HCT116 (cell line): ENCODE measurements around the gene NPPC. TPM values are rescaled to one million over a fixed set of nuclear protein-coding genes. Genes with fewer than 3 reads are reported as not detected.

Experiments
- ATAC-seq: fragments of 200-7000 bp; cut with Tn5 transposase; 2 replicates; pipeline ENCODE4 v1.9.1; 2020; ENCODE audit warnings: mild to moderate bottlenecking, moderate library complexity
- BruUV-seq: library from RNA; stranded (reverse); fragments of 400-500 nt; replicated peaks from 2 replicates; lab custom pipeline; 2021; lab: Mats Ljungman, UMichigan
- CTCF ChIA-PET: fragments of 300-600 bp; sonication (Branson Sonifier 250); formaldehyde crosslinking; loops from one replicate; lab custom pipeline; 2021; ENCODE audit warnings: antibody characterized with exemption; lab: Charles Lee
- POLR2A ChIA-PET: fragments of 300-600, 350-600 bp; sonication (Branson Sonifier 250); formaldehyde crosslinking; loops from one replicate; lab custom pipeline; 2021; ENCODE audit warnings: antibody characterized with exemption; lab: Charles Lee
- RAD21 ChIA-PET, 2 experiments: fragments of 300-600 bp; sonication (Branson Sonifier 250); formaldehyde crosslinking; loops; one replicate each; lab custom pipeline; 2023; ENCODE audit warnings: low total read pairs in 2 of 2; ENCODE audit not compliant: uncharacterized antibody in 2 of 2, unreplicated experiment in 2 of 2, low non-redundant PET in 1 of 2; lab: Charles Lee
- DNase-seq: peaks from one replicate; pipeline ENCODE4 v3.0.0-alpha.2; 2010; ENCODE audit warnings: low read depth, low spot score
- H2AFZ ChIP-seq: fragments of 200-600 bp; shearing (Covaris generic), sonication (generic); 2 replicates; pipeline ENCODE4 v1.6.1; 2017; ENCODE audit warnings: low read depth, mixed run types, mixed read lengths, antibody characterized with exemption, low read length; ENCODE audit not compliant: poor library complexity, severe bottlenecking
- H3K27ac ChIP-seq: 2 replicates; pipeline ENCODE4 v1.5.1; 2012; ENCODE audit warnings: low read depth, low read length
- H3K27me3 ChIP-seq: fragments of 200-600 bp; sonication (generic); 2 replicates; pipeline ENCODE4 v1.6.1; 2016; ENCODE audit warnings: mixed run types, low read length, mixed read lengths; ENCODE audit not compliant: insufficient read depth
- H3K36me3 ChIP-seq, 2 experiments: fragments of 200-500 bp in 1 of 2; fragments of 200-600 bp in 1 of 2; sonication (Bioruptor generic) in 1 of 2; sonication (generic) in 1 of 2; 2 replicates each; pipeline versions ENCODE4 v1.5.1 to v1.6.1; 2014 to 2016; ENCODE audit warnings: low read length in 2 of 2, inconsistent platforms in 1 of 2, mixed read lengths in 1 of 2, mixed run types in 1 of 2; ENCODE audit not compliant: insufficient read depth in 2 of 2, control insufficient read depth in 1 of 2
- H3K4me1 ChIP-seq, 2 experiments: fragments of 200-600 bp in 1 of 2; sonication (generic) in 1 of 2; 2 replicates each; pipeline versions ENCODE4 v1.5.1 to v1.6.1; 2012 to 2017; ENCODE audit warnings: low read length in 2 of 2, inconsistent platforms in 1 of 2, mild to moderate bottlenecking in 1 of 2, mixed read lengths in 1 of 2, mixed run types in 1 of 2, moderate library complexity in 1 of 2; ENCODE audit not compliant: insufficient read depth in 2 of 2, control insufficient read depth in 1 of 2
- H3K4me2 ChIP-seq: fragments of 200-600 bp; sonication (generic); 2 replicates; pipeline ENCODE4 v1.6.1; 2017; ENCODE audit warnings: mixed run types, low read length, mixed read lengths
- H3K4me3 ChIP-seq, 2 experiments: fragments of 200-600 bp in 1 of 2; sonication (generic) in 1 of 2; replicated peaks in 1 of 2; 2 replicates each; pipeline ENCODE4 v1.5.1; 2011 to 2016; ENCODE audit warnings: low read length in 2 of 2, control low read depth in 1 of 2, low read depth in 1 of 2, mild to moderate bottlenecking in 1 of 2, mixed read lengths in 1 of 2, mixed run types in 1 of 2
- H3K79me2 ChIP-seq: fragments of 200-600 bp; sonication (generic); 2 replicates; pipeline ENCODE4 v1.6.1; 2017; ENCODE audit warnings: mild to moderate bottlenecking, mixed run types, low read length, moderate library complexity, mixed read lengths; ENCODE audit not compliant: insufficient read depth
- H3K9ac ChIP-seq: fragments of 200-600 bp; sonication (generic); 2 replicates; pipeline ENCODE4 v1.6.1; 2016; ENCODE audit warnings: low read length, mixed read lengths
- H3K9me2 ChIP-seq: fragments of 200-600 bp; sonication (generic), shearing (Covaris generic); 2 replicates; pipeline ENCODE4 v1.6.1; 2017; ENCODE audit warnings: mixed run types, mild to moderate bottlenecking, moderate library complexity; ENCODE audit not compliant: insufficient read depth
- H3K9me3 ChIP-seq, 2 experiments: fragments of 200-500 bp in 1 of 2; fragments of 200-600 bp in 1 of 2; sonication (Bioruptor generic) in 1 of 2; sonication (generic) in 1 of 2; 2 replicates each; pipeline ENCODE4 v1.6.1; 2014 to 2017; ENCODE audit warnings: low read length in 2 of 2, mixed read lengths in 2 of 2, inconsistent platforms in 1 of 2, low read depth in 1 of 2, mild to moderate bottlenecking in 1 of 2, mixed run types in 1 of 2, moderate library complexity in 1 of 2; ENCODE audit not compliant: control insufficient read depth in 1 of 2, insufficient read depth in 1 of 2
- H4K20me1 ChIP-seq: fragments of 200-600 bp; sonication (generic), shearing (Covaris generic); 2 replicates; pipeline ENCODE4 v1.6.1; 2017; ENCODE audit warnings: mixed run types, mild to moderate bottlenecking, moderate library complexity; ENCODE audit not compliant: insufficient read depth
- CBX3 ChIP-seq: IDR thresholded peaks from 2 replicates; pipeline ENCODE4 v1.6.1; 2012; ENCODE audit warnings: low read depth
- CEBPB ChIP-seq: IDR thresholded peaks from 2 replicates; pipeline ENCODE4 v1.6.1; 2012; ENCODE audit warnings: low read depth
- POLR2A ChIP-seq: IDR thresholded peaks from 2 replicates; pipeline ENCODE4 v1.7.0; 2011; ENCODE audit warnings: borderline replicate concordance; ENCODE audit not compliant: insufficient read depth, insufficient read length; ENCODE audit errors: extremely low read depth
- RAD21 ChIP-seq: IDR thresholded peaks from 2 replicates; pipeline ENCODE4 v1.6.1; 2012; ENCODE audit warnings: low read depth, mild to moderate bottlenecking
- SIN3A ChIP-seq: IDR thresholded peaks from 2 replicates; pipeline ENCODE4 v1.6.1; 2012; ENCODE audit warnings: low read depth
- SP1 ChIP-seq: IDR thresholded peaks from 2 replicates; pipeline ENCODE4 v1.6.1; 2012; ENCODE audit warnings: low read depth
- SRF ChIP-seq: IDR thresholded peaks from 2 replicates; pipeline ENCODE4 v1.6.1; 2012; ENCODE audit warnings: low read depth
- ZFX ChIP-seq: fragments of 450-650 bp; IDR thresholded peaks from 2 replicates; pipeline ENCODE4 v1.6.1; 2017
- intact Hi-C: fragments of 100-400 bp; cut with micrococcal nuclease; formaldehyde crosslinking; loops from 2 replicates; pipeline ENCODE4 v1.10.0; 2022
- total RNA-seq: library from RNA; stranded (reverse); gene quantifications from one replicate; pipeline ENCODE4 v1.2.1, GENCODE V29; 2021; ENCODE audit not compliant: unreplicated experiment
- TF ChIP-seq, protein P1 (sequence below), 3 experiments: fragments of 200-600 bp in 1 of 3; sonication (generic) in 1 of 3; IDR thresholded peaks in 2 of 3; conservative IDR thresholded peaks in 1 of 3; 2 replicates each; pipeline ENCODE4 v1.5.1; 2012 to 2017; ENCODE audit warnings: low read depth in 2 of 3, low read length in 2 of 3, antibody characterized with exemption in 1 of 3, borderline replicate concordance in 1 of 3, control low read depth in 1 of 3, mild to moderate bottlenecking in 1 of 3, mixed read lengths in 1 of 3, mixed run types in 1 of 3, moderate library complexity in 1 of 3; ENCODE audit not compliant: insufficient read depth in 1 of 3
- TF ChIP-seq, protein P2 (sequence below): IDR thresholded peaks from 2 replicates; pipeline ENCODE4 v1.6.1; 2012; ENCODE audit warnings: low read depth
- TF ChIP-seq, protein P3 (sequence below): IDR thresholded peaks from 2 replicates; pipeline ENCODE4 v1.6.1; 2012
- TF ChIP-seq, protein P4 (sequence below): IDR thresholded peaks from 2 replicates; pipeline ENCODE4 v1.6.1; 2011; ENCODE audit warnings: mild to moderate bottlenecking, low read length, moderate library complexity; ENCODE audit not compliant: insufficient replicate concordance; ENCODE audit errors: extremely low read depth

The NPPC gene
- total RNA-seq, 1 experiment from 2014 or later: 0.52 TPM

DNA sequence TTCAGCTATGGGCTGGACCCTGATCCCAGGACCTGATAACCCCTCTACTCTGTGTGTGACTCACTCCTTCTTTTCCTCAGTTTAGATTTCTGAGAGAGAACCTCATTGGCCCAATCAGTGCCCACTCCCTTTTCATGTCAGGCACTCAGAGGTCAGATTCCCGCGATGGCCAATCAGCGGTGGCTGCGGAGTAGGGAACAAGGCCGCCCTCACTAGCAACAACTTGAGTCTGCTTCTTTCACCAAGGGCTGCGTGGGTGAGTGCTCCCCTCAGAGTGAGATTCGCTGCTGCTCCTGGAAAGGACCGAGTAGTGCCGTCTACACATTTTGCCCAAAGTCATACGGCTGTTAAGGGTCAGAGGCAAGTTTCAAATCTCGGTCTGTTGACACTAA, 34.7 kb downstream of the NPPC start:
- Histone ChIP-seq H2AFZ (no peak overlapping the region), H3K4me3 (no peak overlapping the region), H3K27ac (no peak overlapping the region), H4K20me1 (no peaks in the 10 kb centered on the region), H3K79me2 (no peaks in the 10 kb centered on the region), H3K4me1 (no peaks in the 10 kb centered on the region), H3K9ac (no peak overlapping the region), H3K27me3 (no peaks in the 10 kb centered on the region)
- CTCF ChIA-PET: interaction anchor here (1.7 kb wide), 1 partner anchor 9 kb away, joined by 11 read pairs; no protein-coding TSS in a partner anchor
- POLR2A ChIA-PET: interaction anchor here (2.1 kb wide), 1 partner anchor 9 kb away, joined by 10 read pairs; no protein-coding TSS in a partner anchor
- RAD21 ChIA-PET: no interaction called here
- ATAC-seq: no peak
- TF ChIP-seq ZFX: no peak
- TF ChIP-seq, all 23 proteins: peak for 0
- Histone ChIP-seq H3K9me3 (no peaks in the 10 kb centered on the region), H3K9me2 (no peaks in the 10 kb centered on the region), H3K36me3 (no peaks in the 10 kb centered on the region), H3K4me2 (no peak overlapping the region)
- DNase-seq: no peak
- BruUV-seq: no TSS peak
- intact Hi-C loops: no loop called here

DNA sequence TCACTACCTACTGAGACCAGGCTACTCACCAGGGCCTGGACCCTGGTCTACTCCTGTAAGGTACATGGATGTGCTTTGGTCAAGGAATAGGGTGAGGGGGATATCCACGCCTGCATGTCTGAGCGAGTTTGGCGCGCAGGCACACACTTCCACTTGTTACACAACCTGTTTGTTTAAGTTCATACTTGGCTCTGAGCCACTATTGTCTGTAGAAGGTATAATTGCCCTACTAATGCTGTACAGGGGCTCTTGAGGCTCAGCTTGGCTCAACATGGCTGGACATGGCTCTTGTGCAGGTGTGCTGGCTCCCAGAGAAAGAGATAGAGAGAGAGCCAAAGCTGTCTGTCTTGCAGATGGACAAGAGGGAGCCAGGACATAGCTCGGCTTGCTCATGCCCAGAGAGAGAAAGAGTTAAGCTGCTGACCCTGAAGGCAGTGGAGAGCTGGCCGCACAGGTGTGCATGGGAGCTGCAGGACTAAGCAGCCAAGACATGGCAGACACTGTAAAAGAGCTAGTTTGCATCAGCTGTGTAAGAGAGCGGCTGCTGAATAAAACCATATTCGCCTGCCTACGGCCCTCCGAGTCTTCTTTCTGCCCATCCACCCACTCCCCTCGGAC, 35.2 kb downstream of the NPPC start:
- ATAC-seq (no peak), DNase-seq (no peak)
- Histone ChIP-seq H3K9ac (no peak overlapping the region), H3K9me3 (peaks cover 0 to 4% of the 10 kb centered on the region in 2 experiments; a peak in 1 of 4 replicates), H3K4me1 (no peaks in the 10 kb centered on the region), H3K79me2 (no peaks in the 10 kb centered on the region), H3K27ac (no peak overlapping the region), H3K9me2 (no peaks in the 10 kb centered on the region), H2AFZ (no peak overlapping the region), H3K4me3 (no peak overlapping the region), H4K20me1 (no peaks in the 10 kb centered on the region), H3K4me2 (no peak overlapping the region), H3K36me3 (no peaks in the 10 kb centered on the region), H3K27me3 (no peaks in the 10 kb centered on the region)
- intact Hi-C loops: no loop called here
- ChIA-PET CTCF (interaction anchor here (1.2 to 1.7 kb wide), 2 partner anchors 9 to 10 kb away, joined by 3 to 11 read pairs; no protein-coding TSS in a partner anchor), POLR2A (interaction anchor here (0.7 to 2.1 kb wide), 2 partner anchors 10 to 36 kb away, joined by 4 to 10 read pairs; no protein-coding TSS in a partner anchor), RAD21 (no interaction called here)
- BruUV-seq: no TSS peak
- no peak for TF ChIP-seq SRF
- TF ChIP-seq, protein P1, sequence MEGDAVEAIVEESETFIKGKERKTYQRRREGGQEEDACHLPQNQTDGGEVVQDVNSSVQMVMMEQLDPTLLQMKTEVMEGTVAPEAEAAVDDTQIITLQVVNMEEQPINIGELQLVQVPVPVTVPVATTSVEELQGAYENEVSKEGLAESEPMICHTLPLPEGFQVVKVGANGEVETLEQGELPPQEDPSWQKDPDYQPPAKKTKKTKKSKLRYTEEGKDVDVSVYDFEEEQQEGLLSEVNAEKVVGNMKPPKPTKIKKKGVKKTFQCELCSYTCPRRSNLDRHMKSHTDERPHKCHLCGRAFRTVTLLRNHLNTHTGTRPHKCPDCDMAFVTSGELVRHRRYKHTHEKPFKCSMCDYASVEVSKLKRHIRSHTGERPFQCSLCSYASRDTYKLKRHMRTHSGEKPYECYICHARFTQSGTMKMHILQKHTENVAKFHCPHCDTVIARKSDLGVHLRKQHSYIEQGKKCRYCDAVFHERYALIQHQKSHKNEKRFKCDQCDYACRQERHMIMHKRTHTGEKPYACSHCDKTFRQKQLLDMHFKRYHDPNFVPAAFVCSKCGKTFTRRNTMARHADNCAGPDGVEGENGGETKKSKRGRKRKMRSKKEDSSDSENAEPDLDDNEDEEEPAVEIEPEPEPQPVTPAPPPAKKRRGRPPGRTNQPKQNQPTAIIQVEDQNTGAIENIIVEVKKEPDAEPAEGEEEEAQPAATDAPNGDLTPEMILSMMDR (IDR thresholded peaks at IDR 0.05 in 2 of 3, conservative IDR thresholded peaks at IDR 0.05 in 1 of 3; ENCODE audit: borderline replicate concordance in 1 of 3, insufficient read depth in 1 of 3, low read depth in 2 of 3, low read length in 2 of 3): no peak
- TF ChIP-seq, protein P2, sequence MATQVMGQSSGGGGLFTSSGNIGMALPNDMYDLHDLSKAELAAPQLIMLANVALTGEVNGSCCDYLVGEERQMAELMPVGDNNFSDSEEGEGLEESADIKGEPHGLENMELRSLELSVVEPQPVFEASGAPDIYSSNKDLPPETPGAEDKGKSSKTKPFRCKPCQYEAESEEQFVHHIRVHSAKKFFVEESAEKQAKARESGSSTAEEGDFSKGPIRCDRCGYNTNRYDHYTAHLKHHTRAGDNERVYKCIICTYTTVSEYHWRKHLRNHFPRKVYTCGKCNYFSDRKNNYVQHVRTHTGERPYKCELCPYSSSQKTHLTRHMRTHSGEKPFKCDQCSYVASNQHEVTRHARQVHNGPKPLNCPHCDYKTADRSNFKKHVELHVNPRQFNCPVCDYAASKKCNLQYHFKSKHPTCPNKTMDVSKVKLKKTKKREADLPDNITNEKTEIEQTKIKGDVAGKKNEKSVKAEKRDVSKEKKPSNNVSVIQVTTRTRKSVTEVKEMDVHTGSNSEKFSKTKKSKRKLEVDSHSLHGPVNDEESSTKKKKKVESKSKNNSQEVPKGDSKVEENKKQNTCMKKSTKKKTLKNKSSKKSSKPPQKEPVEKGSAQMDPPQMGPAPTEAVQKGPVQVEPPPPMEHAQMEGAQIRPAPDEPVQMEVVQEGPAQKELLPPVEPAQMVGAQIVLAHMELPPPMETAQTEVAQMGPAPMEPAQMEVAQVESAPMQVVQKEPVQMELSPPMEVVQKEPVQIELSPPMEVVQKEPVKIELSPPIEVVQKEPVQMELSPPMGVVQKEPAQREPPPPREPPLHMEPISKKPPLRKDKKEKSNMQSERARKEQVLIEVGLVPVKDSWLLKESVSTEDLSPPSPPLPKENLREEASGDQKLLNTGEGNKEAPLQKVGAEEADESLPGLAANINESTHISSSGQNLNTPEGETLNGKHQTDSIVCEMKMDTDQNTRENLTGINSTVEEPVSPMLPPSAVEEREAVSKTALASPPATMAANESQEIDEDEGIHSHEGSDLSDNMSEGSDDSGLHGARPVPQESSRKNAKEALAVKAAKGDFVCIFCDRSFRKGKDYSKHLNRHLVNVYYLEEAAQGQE: no peak
- no peak for TF ChIP-seq POLR2A
- no peak for TF ChIP-seq CBX3
- TF ChIP-seq ZFX: no peak
- TF ChIP-seq SP1: no peak
- no peak for TF ChIP-seq RAD21
- TF ChIP-seq SIN3A: no peak
- TF ChIP-seq, protein P3, sequence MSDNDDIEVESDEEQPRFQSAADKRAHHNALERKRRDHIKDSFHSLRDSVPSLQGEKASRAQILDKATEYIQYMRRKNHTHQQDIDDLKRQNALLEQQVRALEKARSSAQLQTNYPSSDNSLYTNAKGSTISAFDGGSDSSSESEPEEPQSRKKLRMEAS: no peak
- TF ChIP-seq, protein P4, sequence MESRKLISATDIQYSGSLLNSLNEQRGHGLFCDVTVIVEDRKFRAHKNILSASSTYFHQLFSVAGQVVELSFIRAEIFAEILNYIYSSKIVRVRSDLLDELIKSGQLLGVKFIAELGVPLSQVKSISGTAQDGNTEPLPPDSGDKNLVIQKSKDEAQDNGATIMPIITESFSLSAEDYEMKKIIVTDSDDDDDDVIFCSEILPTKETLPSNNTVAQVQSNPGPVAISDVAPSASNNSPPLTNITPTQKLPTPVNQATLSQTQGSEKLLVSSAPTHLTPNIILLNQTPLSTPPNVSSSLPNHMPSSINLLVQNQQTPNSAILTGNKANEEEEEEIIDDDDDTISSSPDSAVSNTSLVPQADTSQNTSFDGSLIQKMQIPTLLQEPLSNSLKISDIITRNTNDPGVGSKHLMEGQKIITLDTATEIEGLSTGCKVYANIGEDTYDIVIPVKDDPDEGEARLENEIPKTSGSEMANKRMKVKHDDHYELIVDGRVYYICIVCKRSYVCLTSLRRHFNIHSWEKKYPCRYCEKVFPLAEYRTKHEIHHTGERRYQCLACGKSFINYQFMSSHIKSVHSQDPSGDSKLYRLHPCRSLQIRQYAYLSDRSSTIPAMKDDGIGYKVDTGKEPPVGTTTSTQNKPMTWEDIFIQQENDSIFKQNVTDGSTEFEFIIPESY: no peak
- no peak for TF ChIP-seq CEBPB
